Fibroblast of skin of right quadriceps (primary cell): ENCODE measurements around the gene RAB27A.
"Not testable (repeated sequence)": the region's sequence is repeated elsewhere in the genome, so short reads cannot be mapped to it uniquely, and the experiment has no call there.

Experiments
- DNase-seq: peaks from one replicate; pipeline ENCODE4 v3.0.0-alpha.2; 2013

The RAB27A gene

DNA sequence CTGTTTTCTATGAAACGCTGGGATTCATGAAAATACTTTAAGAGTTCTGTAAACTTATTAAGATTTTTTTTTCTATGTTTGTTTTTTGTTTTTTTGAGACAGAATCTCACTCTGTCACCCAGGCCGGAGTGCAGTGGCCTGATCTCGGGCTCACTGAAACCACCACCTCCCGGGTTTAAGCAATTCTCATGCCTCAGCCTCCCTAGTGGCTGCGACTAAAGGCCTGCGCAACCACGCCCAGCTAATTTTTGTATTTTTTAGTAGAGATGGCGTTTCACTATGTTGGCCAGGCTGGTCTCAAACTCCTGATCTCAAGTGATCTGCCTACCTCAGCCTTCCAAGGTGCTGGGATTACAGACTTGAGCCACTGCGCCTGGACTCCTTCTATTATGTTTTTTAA lies 39.7 kb downstream of the RAB27A start:
- DNase-seq = not testable (repeated sequence)

- DNase-seq = no peak
Observed at GRCh38 chr15:55248895-55249294, 40.7 kb downstream of the RAB27A start.

- DNase-seq = no peak
Observed at GRCh38 chr15:55247766-55248427, 41.7 kb downstream of the RAB27A start.

GRCh38 chr15:55247311-55247710 lies 42.3 kb downstream of the RAB27A start:
- DNase-seq = no peak

DNA sequence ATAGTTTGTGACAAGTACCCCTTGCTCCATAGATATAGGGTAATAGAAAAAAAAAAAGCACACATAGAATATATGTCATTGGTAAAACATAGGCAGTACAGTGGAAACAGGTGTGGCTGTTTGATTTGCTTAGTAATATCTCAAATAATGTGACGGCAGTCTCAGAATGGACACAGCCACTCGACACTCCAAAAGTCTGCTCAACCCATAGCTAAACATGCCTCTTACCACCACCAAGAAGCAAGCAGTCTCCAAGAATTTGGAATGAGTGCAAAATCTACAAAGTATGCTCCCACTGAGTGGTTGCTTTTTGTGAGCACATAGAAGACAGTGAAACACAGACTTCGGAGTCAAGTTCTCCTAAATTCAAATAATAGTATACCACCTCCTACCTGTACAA lies 43.0 kb downstream of the RAB27A start:
- no peak for DNase-seq

- no peak for DNase-seq
Observed at GRCh38 chr15:55245059-55245458, 44.6 kb downstream of the RAB27A start.

GRCh38 chr15:55241891-55242290 lies 47.7 kb downstream of the RAB27A start:
- peak; percentile 61 for DNase-seq

DNA sequence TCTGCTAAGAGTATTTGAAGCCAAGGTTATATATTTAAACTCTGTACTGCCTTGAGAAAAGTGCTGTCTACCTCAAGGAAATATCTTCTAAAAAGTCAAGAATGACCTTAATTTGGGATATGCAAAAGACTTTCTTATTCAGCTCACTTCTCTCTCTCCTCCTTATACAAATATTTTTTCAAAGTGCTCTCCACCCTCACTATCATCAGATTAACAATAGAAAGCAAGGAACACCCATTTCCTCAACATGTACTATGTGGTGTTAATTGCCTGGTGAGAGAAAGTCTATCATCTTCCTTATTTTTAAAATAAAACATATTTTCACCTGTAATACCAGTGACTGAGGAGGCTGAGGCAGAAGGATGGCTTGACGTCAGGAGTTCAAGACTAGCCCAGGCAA lies 48.4 kb downstream of the RAB27A start:
- no peak for DNase-seq

- no peak for DNase-seq
Observed at GRCh38 chr15:55240125-55240760, 49.4 kb downstream of the RAB27A start.

GRCh38 chr15:55239440-55240124 lies 50.0 kb downstream of the RAB27A start:
- DNase-seq = no peak

- no peak for DNase-seq
Observed at GRCh38 chr15:55238877-55239276, 50.7 kb downstream of the RAB27A start.

GRCh38 chr15:55237219-55238130 lies 52.1 kb downstream of the RAB27A start:
- DNase-seq = no peak

DNA sequence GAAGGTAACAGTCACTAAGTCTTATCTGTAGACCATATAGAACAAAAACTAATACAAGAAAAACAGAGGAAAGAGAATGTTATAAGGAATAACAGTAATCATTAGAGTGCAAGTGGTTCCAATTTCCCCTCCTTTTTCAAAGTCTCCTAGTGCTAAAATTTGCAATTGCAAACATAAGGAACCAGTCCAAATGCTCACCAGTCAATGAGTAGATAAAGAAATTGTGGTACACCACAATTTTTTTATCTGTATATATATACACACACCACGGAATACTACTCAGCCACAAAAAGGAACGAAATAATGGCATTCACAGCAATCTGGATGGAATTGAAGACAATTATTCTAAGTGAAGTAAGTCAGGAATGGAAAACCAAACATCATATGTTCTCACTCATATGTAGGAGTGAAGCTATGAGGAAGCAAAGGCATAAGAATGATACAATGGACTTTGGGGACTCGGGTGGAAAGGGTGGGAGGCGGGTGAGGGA lies 54.0 kb downstream of the RAB27A start:
- no peak for DNase-seq

- DNase-seq = no peak
Observed at GRCh38 chr15:55234800-55235104, 54.9 kb downstream of the RAB27A start.

DNA sequence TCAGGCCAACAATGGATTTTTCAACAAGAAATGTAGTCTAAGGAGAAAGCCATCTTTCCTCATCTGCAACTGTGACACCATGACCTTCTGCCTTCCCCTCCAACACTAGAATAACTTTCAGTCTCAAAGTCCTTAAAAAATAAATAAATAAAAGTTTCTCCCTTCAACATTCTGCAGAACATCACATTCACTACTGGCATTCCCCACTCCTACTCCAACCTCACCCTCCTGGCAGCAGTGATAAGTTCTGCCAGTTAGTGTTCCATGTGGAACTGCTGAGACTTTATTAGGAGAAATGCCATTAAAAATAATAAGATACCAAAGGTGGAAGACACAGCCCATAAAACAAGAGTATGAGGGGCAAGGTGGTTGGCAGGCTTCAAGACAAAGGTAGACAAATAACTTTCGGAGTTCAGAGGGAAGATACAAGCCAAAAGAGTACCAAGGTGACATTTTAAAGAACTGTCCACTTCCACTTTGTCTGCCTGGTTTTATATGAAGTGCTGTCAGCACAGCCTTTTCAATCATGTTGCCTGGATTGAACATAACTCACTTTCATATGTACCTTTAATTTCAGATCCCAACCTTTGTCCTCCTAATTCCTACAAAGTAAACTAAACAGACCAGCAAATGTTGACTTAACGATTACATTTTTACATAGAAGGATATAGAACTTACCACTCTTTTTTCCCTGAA lies 55.4 kb downstream of the RAB27A start:
- DNase-seq = no peak

DNA sequence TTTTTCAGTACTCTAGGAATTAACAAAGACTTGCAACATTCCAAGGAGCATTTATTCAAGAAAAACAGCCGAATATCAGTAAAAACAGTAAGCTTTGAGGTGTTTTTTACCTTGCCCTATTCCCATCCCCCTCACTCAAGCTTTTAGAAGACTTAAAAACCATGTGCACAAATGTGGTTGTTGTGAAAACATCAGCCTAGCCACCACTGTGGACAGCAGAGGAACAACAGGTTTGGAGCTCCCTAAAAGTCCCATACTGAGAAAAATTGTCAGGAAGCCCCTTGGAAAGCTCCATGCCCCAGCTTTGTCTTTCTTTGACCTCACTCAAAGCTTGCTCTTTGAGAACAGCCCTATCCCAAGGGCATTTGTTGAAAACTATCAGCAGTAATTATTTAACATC lies 58.2 kb downstream of the RAB27A start:
- DNase-seq = no peak

DNA sequence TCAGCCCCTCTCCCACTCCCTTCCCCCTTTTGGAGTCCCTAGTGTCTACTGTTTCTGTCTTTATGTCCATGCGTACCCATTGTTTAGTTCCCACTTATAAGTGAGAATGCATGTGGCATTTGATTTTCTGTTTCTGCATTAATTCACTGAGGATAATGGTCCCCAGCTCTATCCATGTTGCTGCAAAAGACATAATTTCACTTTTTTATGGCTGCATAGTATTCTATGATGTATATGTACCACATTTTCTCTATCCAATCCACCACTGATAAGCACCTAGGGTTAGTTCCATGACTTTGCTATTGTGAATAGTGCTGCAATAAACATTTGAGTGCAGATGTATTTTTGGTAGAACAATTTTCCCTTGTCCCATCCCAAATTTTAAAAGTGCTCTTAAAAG lies 58.7 kb downstream of the RAB27A start:
- DNase-seq = no peak

- no peak for DNase-seq
Observed at GRCh38 chr15:55230051-55230670, 59.5 kb downstream of the RAB27A start.

- DNase-seq = peak; percentile 4
Observed at GRCh38 chr15:55226127-55226526, 63.5 kb downstream of the RAB27A start.

DNA sequence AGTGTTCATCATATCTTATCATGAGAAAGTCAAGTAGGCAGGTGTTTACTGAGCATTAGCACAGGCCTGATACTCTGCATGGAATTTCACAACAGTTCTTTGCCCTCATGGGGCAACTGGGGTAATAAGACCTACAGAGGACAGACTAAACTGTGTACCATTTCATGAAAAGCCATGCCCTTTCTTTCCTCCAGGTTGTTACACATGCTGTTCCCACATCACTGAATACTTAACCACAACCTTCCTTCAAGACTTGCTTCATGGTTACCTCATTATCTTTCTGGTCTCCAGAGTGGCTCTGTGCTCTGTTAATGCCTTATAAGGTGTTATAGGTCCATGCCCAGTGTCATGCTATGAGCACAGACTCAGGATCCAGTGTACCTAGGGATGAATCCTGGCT lies 64.7 kb downstream of the RAB27A start:
- DNase-seq = peak; percentile 9

- no peak for DNase-seq
Observed at GRCh38 chr15:55222588-55222987, 67.0 kb downstream of the RAB27A start.
